Upper lobe of right lung (tissue), 1 donor: ENCODE data around the gene ANK3. TPM values are rescaled to one million over a fixed set of nuclear protein-coding genes. Genes with fewer than 3 reads are reported as not detected.
A peak's percentile ranks its signal among the peaks of the same experiment; 100 is the strongest.

Experiments used
- ATAC-seq: fragments of 200-7000 bp; cut with Tn5 transposase; one replicate; pipeline ENCODE4 v1.9.1; 2020; ENCODE audit warnings: mild to moderate bottlenecking, moderate library complexity
- DNase-seq: peaks from one replicate; pipeline ENCODE4 v3.0.0-alpha.2; 2020
- H3K27ac ChIP-seq: fragments of 200-600 bp; one replicate; pipeline ENCODE4 v1.8.0; 2022
- H3K27me3 ChIP-seq: fragments of 200-600 bp; one replicate; pipeline ENCODE4 v1.8.0; 2022; ENCODE audit warnings: mild to moderate bottlenecking
- H3K36me3 ChIP-seq: fragments of 200-600 bp; one replicate; pipeline ENCODE4 v1.8.0; 2022
- H3K4me1 ChIP-seq: fragments of 200-600 bp; one replicate; pipeline ENCODE4 v1.8.0; 2022
- H3K4me3 ChIP-seq: fragments of 200-600 bp; one replicate; pipeline ENCODE4 v1.8.0; 2022; ENCODE audit warnings: mild to moderate bottlenecking
- H3K9me3 ChIP-seq: fragments of 200-600 bp; one replicate; pipeline ENCODE4 v1.8.0; 2022
- CTCF ChIP-seq: fragments of 200-600 bp; IDR thresholded peaks from one replicate; pipeline ENCODE4 v1.8.0; 2022; ENCODE audit warnings: antibody characterized with exemption
- intact Hi-C: fragments of 100-400 bp; cut with DNase I; formaldehyde crosslinking; loops from one replicate; pipeline ENCODE4 v1.11.0; 2022
- total RNA-seq: library from RNA; stranded (reverse); fragmentation: NEBNext Ultra II Directional; extraction: Animal tissue kit (Norgen Biotek cat#: 25700); gene quantifications from one replicate; pipeline ENCODE4 v1.2.1, GENCODE V29; 2021
- donor health status: DM: no; HTN: yes; CAD: no; lungs with severe emphysema.

The ANK3 gene
- total RNA-seq, 1 donor from 2014 or later, result 91.1 TPM

GRCh38 chr10:60425392-60426110 lies 35.9 kb upstream of the ANK3 start:
- peaks cover 16% of the 10 kb centered on the region for H3K4me1 ChIP-seq
- no peak for ATAC-seq
- no peak for DNase-seq

DNA sequence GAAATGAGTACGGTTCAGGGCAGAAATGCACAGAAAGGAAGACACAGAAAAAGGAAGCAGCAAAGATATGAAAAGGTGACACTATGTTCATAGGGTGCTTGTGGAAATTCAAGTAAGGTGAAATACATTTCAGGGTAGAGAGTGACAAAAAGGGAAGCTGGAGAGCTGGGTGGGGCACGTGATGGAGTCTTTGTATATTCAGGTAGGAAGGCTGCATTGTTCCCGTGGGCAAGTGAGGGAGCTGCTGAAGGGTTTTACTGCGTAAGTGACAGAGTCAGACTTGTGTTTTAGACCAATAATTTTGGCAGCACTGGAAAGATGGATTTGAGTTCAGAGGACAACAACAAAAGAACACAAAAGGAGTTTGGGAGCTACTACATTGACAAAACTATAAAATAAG lies 35.3 kb upstream of the ANK3 start:
- no peak overlapping the region for H3K27ac ChIP-seq
- DNase-seq (no peak), ATAC-seq (no peak)
- no peak overlapping the region for H3K4me3 ChIP-seq
- intact Hi-C loops, result no loop called here
- H3K36me3 ChIP-seq, result no peaks in the 10 kb centered on the region
- H3K27me3 ChIP-seq, result no peaks in the 10 kb centered on the region
- peaks cover 16% of the 10 kb centered on the region for H3K4me1 ChIP-seq
- no peak for TF ChIP-seq CTCF
- H3K9me3 ChIP-seq, result no peaks in the 10 kb centered on the region

More at GRCh38 chr10:60425392-60426110, 35.9 kb upstream of the ANK3 start:
- no peak overlapping the region for H3K4me3 ChIP-seq
- TF ChIP-seq CTCF, result no peak
- no peaks in the 10 kb centered on the region for H3K9me3 ChIP-seq
- intact Hi-C loops, result no loop called here
- no peaks in the 10 kb centered on the region for H3K36me3 ChIP-seq
- no peak overlapping the region for H3K27ac ChIP-seq
- H3K27me3 ChIP-seq, result no peaks in the 10 kb centered on the region

DNA sequence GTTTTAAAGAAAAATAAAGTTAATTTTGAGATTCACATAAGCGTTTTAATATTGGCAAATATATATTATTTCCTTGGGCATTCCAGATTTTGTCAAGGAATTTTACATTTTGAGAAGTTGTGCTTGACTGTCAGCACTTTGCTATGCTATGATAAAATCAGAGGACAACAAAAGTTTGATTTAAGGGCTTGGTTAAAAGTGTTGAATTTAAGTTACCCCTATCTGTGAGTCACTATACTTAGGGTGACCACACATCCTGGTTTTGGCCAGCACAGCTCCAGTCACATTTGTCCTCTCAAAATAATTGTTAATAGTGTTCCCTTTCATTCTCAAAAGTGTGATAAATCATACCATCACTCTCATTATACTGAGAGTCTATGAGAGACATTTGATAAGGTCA lies 34.2 kb upstream of the ANK3 start:
- Histone ChIP-seq H3K27me3 (no peaks in the 10 kb centered on the region), H3K4me1 (peaks cover 9% of the 10 kb centered on the region), H3K4me3 (no peak overlapping the region), H3K36me3 (no peaks in the 10 kb centered on the region), H3K27ac (no peak overlapping the region), H3K9me3 (no peaks in the 10 kb centered on the region)
- ATAC-seq (no peak), DNase-seq (no peak)
- TF ChIP-seq CTCF, result no peak
- intact Hi-C loops, result no loop called here

- H3K27ac ChIP-seq, result no peak overlapping the region
- TF ChIP-seq CTCF, result no peak
- H3K27me3 ChIP-seq, result no peaks in the 10 kb centered on the region
- no peaks in the 10 kb centered on the region for H3K9me3 ChIP-seq
- DNase-seq (no peak), ATAC-seq (peak; percentile 62)
- intact Hi-C loops, result no loop called here
- H3K36me3 ChIP-seq, result no peaks in the 10 kb centered on the region
- peaks cover 8% of the 10 kb centered on the region for H3K4me1 ChIP-seq
- no peak overlapping the region for H3K4me3 ChIP-seq
These were observed 33.1 kb upstream of the ANK3 start for GRCh38 chr10:60422809-60423208.

GRCh38 chr10:60420991-60421894 lies 31.6 kb upstream of the ANK3 start:
- DNase-seq (no peak), ATAC-seq (peak; percentile 66)

More at GRCh38 chr10:60420991-60421894, 31.6 kb upstream of the ANK3 start:
- Histone ChIP-seq H3K4me1 (peaks cover 8% of the 10 kb centered on the region), H3K4me3 (no peak overlapping the region), H3K36me3 (no peaks in the 10 kb centered on the region), H3K27ac (no peak overlapping the region), H3K27me3 (no peaks in the 10 kb centered on the region), H3K9me3 (no peaks in the 10 kb centered on the region)
- TF ChIP-seq CTCF, result no peak
- intact Hi-C loops, result no loop called here
